Hypothalamus (tissue), 51 donors: Measurements from ENCODE around the gene UNC5A.

Experiments used
- DNase-seq, 51 donors: peaks; one replicate each; lab custom pipeline; 2025; lab: John Stamatoyannopoulos, UW

The UNC5A gene

DNA sequence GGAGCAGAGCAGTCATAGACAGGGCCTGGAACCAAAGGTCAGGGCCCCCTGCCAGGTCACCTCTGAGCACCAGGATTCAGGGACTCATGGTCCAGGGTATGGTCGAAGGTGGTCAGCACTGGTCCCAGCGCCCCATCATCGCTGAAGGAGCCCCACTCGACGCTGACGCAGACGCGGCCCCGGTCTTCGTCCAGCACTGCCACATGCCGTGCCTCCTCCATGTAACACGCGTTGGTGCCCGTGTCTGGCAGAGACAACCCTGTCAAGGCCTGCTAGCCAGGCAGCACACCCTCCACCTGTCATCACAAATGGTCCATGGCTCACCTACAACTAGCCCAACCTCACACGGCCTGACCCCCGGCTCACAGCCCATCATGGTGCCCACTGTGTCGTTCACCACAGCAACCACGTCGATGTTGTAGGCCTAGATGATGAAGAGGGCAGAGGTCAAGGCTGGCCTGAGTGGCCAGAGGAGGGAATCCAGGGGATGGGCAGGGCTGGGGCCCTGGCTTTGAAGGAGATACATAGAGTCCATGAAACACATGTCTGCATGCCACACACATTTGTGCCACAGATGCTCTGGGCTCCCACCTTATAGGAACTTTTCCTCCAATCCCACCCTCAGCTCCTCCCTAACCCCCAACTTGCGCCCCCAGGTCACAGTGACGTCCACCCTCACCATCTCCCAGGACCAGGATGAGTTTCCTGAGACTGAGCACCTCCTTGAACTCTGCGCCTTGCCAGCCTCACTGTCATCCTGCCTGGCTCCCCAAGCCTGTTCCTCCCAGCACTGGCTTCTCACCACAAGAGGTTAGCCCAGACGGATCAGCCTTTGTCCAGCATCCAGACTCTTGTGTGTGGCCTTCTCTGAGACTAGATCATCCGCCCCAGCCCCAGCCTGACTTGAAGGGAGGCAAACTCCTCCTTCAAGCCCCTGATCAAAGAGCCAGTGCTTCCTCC is 79.2 kb downstream of the UNC5A start:
- no peak for DNase-seq

- no peak for DNase-seq
These were observed 80.3 kb downstream of the UNC5A start for GRCh38 chr5:176890455-176891330.

GRCh38 chr5:176891331-176891958 is 81.1 kb downstream of the UNC5A start:
- no peak for DNase-seq

- DNase-seq = no peak
These were observed 82.3 kb downstream of the UNC5A start for GRCh38 chr5:176892663-176893062.

DNA sequence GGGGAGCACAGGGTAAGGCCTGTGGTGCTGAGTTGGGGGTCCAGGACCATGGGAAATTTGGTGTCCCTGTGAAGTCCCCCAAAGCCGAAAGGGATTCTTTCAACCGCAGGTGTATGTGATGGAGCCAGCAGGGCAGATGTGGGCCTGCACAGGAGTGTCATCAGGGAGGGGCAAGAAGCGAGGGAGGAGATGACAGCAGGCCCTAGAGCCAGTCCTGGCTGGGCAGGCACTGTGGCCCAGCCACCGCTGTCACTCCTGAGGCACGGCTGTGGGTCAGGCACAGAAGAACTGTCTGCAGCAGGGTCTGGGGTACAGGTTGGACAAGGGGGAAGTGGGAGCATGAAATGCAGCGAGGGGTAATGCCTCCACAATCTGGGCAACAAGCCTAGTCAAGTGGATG is 83.9 kb downstream of the UNC5A start:
- no peak for DNase-seq

DNA sequence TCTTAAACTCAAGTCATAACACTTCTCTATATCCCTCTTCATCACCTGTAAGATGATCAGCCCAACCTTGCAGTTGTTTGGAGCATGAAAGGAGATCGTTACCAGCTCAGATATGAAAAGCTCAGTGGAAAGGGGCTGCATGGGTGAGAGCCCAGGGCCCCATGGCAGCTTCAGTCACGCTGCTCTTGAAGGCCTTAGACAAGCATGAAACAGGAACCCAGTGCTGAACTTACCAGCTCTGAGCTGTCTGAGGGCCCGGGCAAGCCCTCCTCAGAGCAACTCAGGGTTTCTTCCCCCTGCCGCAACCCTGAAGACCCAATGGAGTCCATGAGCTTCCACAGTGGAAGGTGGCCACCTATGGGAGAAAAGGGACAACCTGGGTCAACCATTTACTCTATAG is 85.5 kb downstream of the UNC5A start:
- no peak for DNase-seq

DNA sequence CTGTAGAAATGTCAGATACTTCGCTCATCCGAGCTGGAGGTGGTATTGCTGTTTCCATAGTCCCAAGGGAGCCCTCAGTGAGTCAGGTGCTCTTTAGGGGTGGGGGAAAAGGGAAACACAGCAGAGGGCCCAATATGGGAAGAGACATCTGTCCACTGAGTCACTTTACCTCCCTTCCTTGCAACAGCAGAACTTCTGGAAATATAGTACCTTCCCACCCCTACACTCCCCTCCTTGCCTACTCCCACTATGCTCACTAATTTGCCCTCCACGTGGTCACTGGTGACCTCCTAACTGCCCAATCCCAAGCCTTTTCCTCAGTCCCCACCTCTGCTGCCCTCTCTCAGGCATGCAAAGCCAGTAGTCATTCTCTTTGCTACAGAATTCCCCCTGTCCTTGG is 86.9 kb downstream of the UNC5A start:
- no peak for DNase-seq

GRCh38 chr5:176899296-176899891 is 89.0 kb downstream of the UNC5A start, which contains the start of gene HK3:
Gene HK3 (minus strand): TSS chr5:176899346. CDS start chr5:176896159, 3,187 bp downstream.
- peak in 1 of 51 donors; percentile 19 for DNase-seq

- DNase-seq = peak in 5 of 51 donors; percentile 9 to 26 (median 25)
These were observed 89.8 kb downstream of the UNC5A start for GRCh38 chr5:176899946-176900779.

DNA sequence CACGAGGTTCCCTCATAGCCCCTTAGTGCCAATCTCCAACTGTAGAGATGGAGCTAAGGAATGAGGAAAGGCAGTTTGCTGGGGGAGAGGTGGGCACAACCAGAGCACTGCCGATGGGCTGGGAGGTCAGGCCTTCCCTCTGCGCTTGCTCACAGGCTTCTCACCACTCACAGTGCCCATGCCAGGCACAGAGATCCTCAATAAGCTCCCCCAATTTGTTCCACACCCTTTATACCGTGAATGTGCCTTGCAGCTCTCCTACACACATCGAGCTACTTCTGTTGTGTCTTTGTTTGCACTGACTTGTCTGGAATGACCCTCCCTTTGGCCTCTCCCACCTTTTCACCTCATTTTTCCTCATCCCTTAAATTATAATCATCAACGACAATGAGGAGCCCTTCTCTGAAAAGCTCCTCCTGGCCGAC is 90.4 kb downstream of the UNC5A start:
- DNase-seq = no peak

DNA sequence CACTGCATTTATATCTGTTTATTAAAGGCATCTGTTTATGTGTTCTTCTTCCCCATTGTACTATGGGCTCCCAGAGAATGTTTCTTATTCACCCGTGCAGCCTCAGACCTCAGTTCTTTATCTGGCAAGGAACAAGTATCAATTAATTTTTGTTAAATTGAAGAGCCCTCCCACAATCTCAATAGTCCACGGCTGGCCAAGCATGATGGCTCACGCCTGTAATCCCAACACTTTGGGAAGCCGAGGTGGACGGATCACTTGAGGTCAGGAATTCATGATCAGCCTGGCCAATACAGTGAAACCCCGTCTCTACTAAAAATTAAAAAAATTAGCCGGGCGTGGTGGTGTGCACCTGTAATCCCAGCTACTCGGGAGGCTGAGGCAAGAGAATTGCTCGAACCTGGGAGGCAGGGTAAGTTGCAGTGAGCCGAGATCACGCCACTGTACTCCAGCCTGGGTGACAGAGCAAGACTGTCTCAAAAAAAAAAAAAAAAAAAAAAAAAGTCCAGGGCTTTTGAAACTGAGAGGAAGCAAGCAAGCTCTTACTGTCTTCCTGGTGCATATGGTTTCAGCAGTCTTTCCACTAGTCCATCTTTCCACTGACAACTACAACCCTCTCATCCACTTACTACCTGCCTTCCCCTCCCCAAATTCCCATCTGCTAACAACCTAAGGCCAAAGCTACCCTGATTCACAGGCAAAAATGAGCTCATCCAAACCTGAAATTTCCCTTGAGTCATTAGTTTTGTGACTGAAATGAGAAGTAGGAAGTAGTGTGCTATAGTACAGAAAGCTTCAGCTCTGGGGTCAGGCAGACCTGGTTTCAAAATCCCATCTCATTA is 91.1 kb downstream of the UNC5A start:
- peak in 1 of 51 donors; percentile 14 for DNase-seq

GRCh38 chr5:176902102-176902814 is 91.9 kb downstream of the UNC5A start:
- no peak for DNase-seq

DNA sequence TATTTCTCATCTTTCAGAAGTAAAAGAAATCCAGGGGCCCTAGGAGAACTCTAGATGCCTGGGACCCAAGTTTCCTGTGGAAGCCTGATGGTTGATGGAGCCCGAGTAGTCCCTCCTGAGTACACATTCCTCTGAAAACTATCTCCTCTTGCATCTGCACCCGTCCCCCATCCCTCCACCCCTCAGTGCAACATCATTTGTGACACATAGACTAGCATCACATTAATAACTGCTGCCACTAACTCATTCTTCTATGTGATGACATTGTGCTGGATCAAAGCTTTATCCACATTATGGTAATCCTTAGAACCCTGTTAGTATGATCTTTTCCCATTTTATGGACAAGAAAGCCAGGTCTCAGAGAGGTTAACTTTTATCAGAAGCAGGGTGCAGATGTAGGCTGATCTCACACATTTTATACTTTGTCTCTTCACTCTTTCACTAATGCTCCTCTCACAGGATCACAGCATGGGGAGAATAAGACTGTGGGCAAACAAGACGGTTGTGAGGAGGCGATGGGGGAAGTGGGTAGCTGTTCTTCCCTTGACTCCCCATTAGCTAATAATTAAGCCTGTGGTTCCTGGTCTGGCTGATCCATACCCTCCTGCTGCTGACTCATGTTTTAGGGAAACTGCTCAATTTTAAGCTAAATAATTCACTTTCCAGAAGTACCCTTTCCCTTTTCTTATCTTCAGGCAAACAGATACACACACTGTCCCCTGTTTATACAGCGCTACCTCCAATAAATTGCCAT is 92.7 kb downstream of the UNC5A start:
- no peak for DNase-seq

- no peak for DNase-seq
These were observed 93.9 kb downstream of the UNC5A start for GRCh38 chr5:176904276-176904675.

DNA sequence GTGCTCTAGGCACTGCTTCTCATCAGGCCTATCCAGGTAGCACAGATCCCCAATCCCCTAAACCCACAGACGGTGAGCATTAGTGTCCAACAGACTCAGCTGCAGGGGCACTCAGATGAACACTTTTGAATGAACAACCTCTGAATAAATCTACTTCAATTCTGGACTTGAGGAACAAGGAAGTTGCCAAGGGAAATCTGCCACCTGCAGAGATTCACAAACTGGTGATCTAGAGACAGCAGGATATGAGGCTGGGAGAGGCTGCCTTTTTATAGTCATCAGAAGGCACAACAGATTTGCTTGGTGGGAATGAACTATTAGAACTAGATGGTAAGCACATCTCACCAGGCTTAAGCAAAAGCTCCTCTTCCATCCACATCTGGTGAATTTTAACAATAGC is 95.8 kb downstream of the UNC5A start:
- DNase-seq = no peak

DNA sequence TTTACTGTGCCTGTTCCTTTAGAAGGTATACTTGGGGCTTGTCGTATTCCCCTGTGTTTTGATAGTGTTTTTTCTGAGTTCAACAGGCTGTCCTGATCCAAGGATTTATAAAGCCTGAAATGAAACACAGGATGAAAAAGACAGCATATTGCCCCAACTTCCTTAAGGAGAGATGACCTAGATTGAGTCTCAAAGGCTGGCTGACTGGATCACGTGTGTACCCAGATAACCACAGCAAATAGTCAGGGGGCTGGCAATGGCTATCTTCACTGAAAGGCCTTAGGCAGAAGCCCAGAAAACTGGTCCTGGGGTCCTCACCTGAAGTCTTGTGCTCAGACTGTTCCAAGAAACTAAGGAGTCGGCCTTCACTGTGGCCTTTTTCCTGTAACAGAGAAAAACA is 96.4 kb downstream of the UNC5A start:
- no peak for DNase-seq

DNA sequence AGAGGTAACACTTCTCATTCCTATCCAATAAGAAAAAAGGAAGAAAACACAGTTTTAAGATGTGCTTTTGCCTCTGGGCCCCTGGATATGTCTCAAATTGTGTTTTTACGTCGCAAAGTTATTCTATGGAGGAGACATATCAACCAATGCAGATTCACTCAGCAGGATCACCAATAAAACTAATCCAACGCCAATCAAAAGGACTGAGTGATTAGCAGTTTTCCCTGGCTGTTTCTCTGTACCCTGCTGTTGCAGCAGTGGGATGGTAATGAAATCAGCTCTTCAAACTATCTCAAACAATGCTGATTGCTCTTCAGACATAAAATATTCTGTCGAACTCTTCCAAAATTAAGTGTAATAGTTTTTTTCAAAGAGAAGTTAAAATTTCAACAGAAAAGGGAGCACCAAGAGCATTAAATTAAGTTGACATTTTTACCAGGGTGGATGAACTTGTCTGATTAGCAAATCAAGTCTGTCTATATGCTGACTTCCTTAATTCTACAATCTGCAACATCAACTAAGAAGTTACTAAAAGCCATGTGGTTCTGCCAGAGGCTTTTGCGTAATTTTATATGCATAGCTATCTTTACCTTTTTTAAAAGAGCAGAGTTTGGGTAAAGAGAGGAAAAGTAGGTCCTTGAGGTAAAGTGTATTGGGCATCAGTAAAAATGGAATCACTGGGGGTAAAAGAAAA is 98.5 kb downstream of the UNC5A start:
- no peak for DNase-seq
